ENCODE results near the gene RGL3.

- TF ChIP-seq CTCF (conservative IDR thresholded peaks at IDR 0.05), result no peak
- TF ChIP-seq ZFX (IDR thresholded peaks at IDR 0.05), result no peak
Measured at GRCh38 chr19:11401808-11402543, 17.1 kb downstream of the RGL3 start.

All from C4-2B (cell line).